Liver (tissue), 10 donors: ENCODE measurements around the gene TRIM45. TPM values are rescaled to one million over a fixed set of nuclear protein-coding genes. Genes with fewer than 3 reads are reported as not detected.

Experiments
- DNase-seq: peaks from one replicate; pipeline ENCODE4 v3.0.0-alpha.2; 2017; ENCODE audit warnings: low spot score
- H3K27ac ChIP-seq, 2 donors: one replicate each; pipeline ENCODE4 v1.7.0; 2013; ENCODE audit warnings: inconsistent platforms in 2 of 2, low read length in 2 of 2, control low read depth in 1 of 2, low read depth in 1 of 2, mild to moderate bottlenecking in 1 of 2
- H3K27me3 ChIP-seq, 4 donors: one replicate each; pipeline versions ENCODE4 v1.6.1 to v1.7.0; 2013; ENCODE audit warnings: low read length in 3 of 4, inconsistent platforms in 1 of 4, mild to moderate bottlenecking in 1 of 4, moderate library complexity in 1 of 4; ENCODE audit not compliant: control insufficient read depth in 4 of 4, insufficient read depth in 4 of 4
- H3K36me3 ChIP-seq, 4 donors: one replicate each; pipeline versions ENCODE4 v1.6.1 to v1.7.0; 2013; ENCODE audit warnings: low read length in 3 of 4, mild to moderate bottlenecking in 3 of 4, low read depth in 1 of 4, moderate library complexity in 1 of 4; ENCODE audit not compliant: control insufficient read depth in 4 of 4, insufficient read depth in 3 of 4
- H3K4me1 ChIP-seq, 4 donors: one replicate each; pipeline versions ENCODE4 v1.6.1 to v1.7.0; 2013; ENCODE audit warnings: low read length in 3 of 4, mild to moderate bottlenecking in 3 of 4, moderate library complexity in 1 of 4; ENCODE audit not compliant: control insufficient read depth in 4 of 4, insufficient read depth in 4 of 4
- H3K4me3 ChIP-seq, 3 donors: one replicate each; pipeline versions ENCODE4 v1.6.1 to v1.7.0; 2013; ENCODE audit warnings: low read length in 3 of 3, control low read depth in 1 of 3, low read depth in 1 of 3, mild to moderate bottlenecking in 1 of 3
- H3K9ac ChIP-seq, 2 donors: one replicate each; pipeline ENCODE4 v1.7.0; 2013; ENCODE audit warnings: low read length in 2 of 2, mild to moderate bottlenecking in 2 of 2, moderate library complexity in 2 of 2, control low read depth in 1 of 2, low read depth in 1 of 2
- H3K9me3 ChIP-seq, 4 donors: one replicate each; pipeline versions ENCODE4 v1.6.1 to v1.7.0; 2013; ENCODE audit warnings: low read length in 3 of 4; ENCODE audit not compliant: control insufficient read depth in 4 of 4
- EGR1 ChIP-seq, 2 donors: IDR thresholded peaks; 2 replicates each; pipeline ENCODE4 v1.6.1; 2016 to 2018; ENCODE audit warnings: antibody characterized with exemption in 2 of 2, low read depth in 2 of 2
- GABPA ChIP-seq, 2 donors: IDR thresholded peaks in 1 of 2; conservative IDR thresholded peaks in 1 of 2; 2 replicates each; pipeline ENCODE4 v1.6.1; 2016; ENCODE audit warnings: antibody characterized with exemption in 2 of 2, mild to moderate bottlenecking in 1 of 2, moderate library complexity in 1 of 2
- HNF4G ChIP-seq: IDR thresholded peaks from 2 replicates; pipeline ENCODE4 v1.6.1; 2016; ENCODE audit warnings: antibody characterized with exemption
- SP1 ChIP-seq: IDR thresholded peaks from 2 replicates; pipeline ENCODE4 v1.6.1; 2018; ENCODE audit warnings: antibody characterized with exemption, mild to moderate bottlenecking
- TAF1 ChIP-seq: conservative IDR thresholded peaks from 2 replicates; pipeline ENCODE4 v1.6.1; 2016; ENCODE audit warnings: antibody characterized with exemption, mild to moderate bottlenecking
- YY1 ChIP-seq: IDR thresholded peaks from 2 replicates; pipeline ENCODE4 v1.6.1; 2016; ENCODE audit warnings: antibody characterized with exemption, mild to moderate bottlenecking
- WGBS: extraction: QIAGEN DNeasy Blood & Tissue Kit; methylation state at CpG from one replicate; pipeline ENCODE4 v1.1.7; 2013; 5-methylcytosine and 5-hydroxymethylcytosine counted together
- polyA plus RNA-seq, 2 donors: library from polyadenylated mRNA; stranded (reverse) in 1 of 2; unstranded in 1 of 2; fragments of 200-250 nt in 1 of 2; fragments of >200 nt in 1 of 2; fragmentation: Nextera tagmentation in 1 of 2; extraction: Ambion mirVana in 1 of 2; gene quantifications; one replicate each; pipeline versions ENCODE4 v1.2.1 to v1.2.3, GENCODE V29; 2013 to 2015
- small RNA-seq: library from RNA; depleted of rRNA; stranded (forward); fragments of <200 nt; gene quantifications from one replicate; pipeline ENCODE3, GENCODE V24; 2014
- total RNA-seq, 2 donors: library from RNA; depleted of rRNA; stranded (reverse); fragments of >200 nt; gene quantifications; one replicate each; pipeline ENCODE4 v1.2.3, GENCODE V29; 2014
- TF ChIP-seq, protein P1 (sequence below): IDR thresholded peaks from 2 replicates; pipeline ENCODE4 v1.6.1; 2016; ENCODE audit warnings: antibody characterized with exemption
- TF ChIP-seq, protein P2 (sequence below): IDR thresholded peaks from 2 replicates; pipeline ENCODE4 v1.6.1; 2016; ENCODE audit warnings: antibody characterized with exemption, mild to moderate bottlenecking
- donor health status: healthy.
- donor health status: healthy.
- donor health status: healthy.
- donor health status: healthy.
- donor health status: healthy.

Gene TRIM45
- total and polyA plus RNA-seq, 4 donors: 0.28 to 1.5 (median 0.52) TPM

DNA sequence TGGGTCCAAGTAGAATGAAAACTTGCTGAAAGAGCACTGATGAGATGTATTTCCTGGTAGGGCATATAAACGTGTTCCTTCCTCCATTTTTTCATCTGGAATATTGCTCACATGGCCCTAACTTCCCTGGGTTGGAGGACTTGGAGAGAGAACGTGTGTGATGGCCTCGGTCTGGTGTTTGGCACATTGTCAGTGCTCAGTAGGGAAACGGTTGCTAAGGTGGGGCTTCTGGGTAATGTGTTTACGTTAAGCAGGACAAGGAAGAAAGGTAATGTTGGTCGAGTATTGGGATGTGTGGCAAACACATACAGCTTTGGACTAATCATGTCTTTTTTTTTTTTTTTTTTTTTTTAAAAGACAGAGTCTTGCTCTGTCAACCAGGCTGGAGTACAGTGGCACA lies 55.2 kb downstream of the TRIM45 start:
- H3K4me3 ChIP-seq: no peak overlapping the region
- no peak for TF ChIP-seq YY1
- TF ChIP-seq SP1: no peak
- TF ChIP-seq TAF1: no peak
- no peak for TF ChIP-seq EGR1 (IDR thresholded peaks at IDR 0.05; ENCODE audit: low read depth in 2 of 2)
- TF ChIP-seq, protein P1, sequence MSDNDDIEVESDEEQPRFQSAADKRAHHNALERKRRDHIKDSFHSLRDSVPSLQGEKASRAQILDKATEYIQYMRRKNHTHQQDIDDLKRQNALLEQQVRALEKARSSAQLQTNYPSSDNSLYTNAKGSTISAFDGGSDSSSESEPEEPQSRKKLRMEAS: no peak
- TF ChIP-seq, protein P2, sequence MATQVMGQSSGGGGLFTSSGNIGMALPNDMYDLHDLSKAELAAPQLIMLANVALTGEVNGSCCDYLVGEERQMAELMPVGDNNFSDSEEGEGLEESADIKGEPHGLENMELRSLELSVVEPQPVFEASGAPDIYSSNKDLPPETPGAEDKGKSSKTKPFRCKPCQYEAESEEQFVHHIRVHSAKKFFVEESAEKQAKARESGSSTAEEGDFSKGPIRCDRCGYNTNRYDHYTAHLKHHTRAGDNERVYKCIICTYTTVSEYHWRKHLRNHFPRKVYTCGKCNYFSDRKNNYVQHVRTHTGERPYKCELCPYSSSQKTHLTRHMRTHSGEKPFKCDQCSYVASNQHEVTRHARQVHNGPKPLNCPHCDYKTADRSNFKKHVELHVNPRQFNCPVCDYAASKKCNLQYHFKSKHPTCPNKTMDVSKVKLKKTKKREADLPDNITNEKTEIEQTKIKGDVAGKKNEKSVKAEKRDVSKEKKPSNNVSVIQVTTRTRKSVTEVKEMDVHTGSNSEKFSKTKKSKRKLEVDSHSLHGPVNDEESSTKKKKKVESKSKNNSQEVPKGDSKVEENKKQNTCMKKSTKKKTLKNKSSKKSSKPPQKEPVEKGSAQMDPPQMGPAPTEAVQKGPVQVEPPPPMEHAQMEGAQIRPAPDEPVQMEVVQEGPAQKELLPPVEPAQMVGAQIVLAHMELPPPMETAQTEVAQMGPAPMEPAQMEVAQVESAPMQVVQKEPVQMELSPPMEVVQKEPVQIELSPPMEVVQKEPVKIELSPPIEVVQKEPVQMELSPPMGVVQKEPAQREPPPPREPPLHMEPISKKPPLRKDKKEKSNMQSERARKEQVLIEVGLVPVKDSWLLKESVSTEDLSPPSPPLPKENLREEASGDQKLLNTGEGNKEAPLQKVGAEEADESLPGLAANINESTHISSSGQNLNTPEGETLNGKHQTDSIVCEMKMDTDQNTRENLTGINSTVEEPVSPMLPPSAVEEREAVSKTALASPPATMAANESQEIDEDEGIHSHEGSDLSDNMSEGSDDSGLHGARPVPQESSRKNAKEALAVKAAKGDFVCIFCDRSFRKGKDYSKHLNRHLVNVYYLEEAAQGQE: no peak
- no peak for TF ChIP-seq GABPA (IDR thresholded peaks at IDR 0.05 in 1 of 2, conservative IDR thresholded peaks at IDR 0.05 in 1 of 2)
- DNase-seq: no peak
- H3K36me3 ChIP-seq: no peaks in the 10 kb centered on the region
- H3K9me3 ChIP-seq: no peaks in the 10 kb centered on the region
- WGBS: 80% methylated on average over 6 of the region's 6 CpGs
- H3K27ac ChIP-seq: no peak overlapping the region
- no peaks in the 10 kb centered on the region for H3K4me1 ChIP-seq
- no peak overlapping the region for H3K9ac ChIP-seq
- H3K27me3 ChIP-seq: no peaks in the 10 kb centered on the region

DNA sequence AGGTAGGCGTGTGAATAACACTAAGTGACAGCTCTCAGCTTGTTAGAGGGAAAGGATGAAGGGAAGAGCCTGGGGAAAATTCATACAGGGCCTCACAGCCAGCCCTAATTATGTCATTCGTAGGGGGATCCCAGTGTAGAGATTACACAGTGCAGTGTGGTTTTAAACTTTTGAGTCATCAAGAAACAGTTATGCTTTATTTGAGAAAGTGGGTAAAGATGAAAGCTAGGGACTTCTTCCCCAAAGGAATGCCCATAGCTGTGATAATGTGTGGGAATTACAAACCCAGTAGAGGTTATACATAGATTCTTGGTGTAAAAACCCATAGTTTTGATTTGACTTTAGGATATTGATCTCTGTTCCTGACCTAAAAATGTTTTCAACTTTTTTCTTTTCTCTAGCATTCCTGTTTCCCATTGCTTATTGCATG lies 59.5 kb downstream of the TRIM45 start:
- H3K27ac ChIP-seq: no peak overlapping the region
- H3K27me3 ChIP-seq: no peaks in the 10 kb centered on the region
- DNase-seq: no peak
- TF ChIP-seq HNF4G (no peak), GABPA (IDR thresholded peaks at IDR 0.05 in 1 of 2, conservative IDR thresholded peaks at IDR 0.05 in 1 of 2) (no peak), YY1 (no peak)
- H3K4me1 ChIP-seq: peaks cover 2 to 16% (median 12%) of the 10 kb centered on the region in 4 donors
- H3K4me3 ChIP-seq: no peak overlapping the region
- H3K9me3 ChIP-seq: no peaks in the 10 kb centered on the region
- no peaks in the 10 kb centered on the region for H3K36me3 ChIP-seq
- 89% methylated on average over 2 of the region's 2 CpGs for WGBS
- H3K9ac ChIP-seq: no peak overlapping the region

Small RNAs within 50 kb of the gene (small RNA-seq; reads per million reads assigned to genes)
- gene MIR942: 0.86 reads per million, percentile 74 among the genes with 10 or more reads in this experiment

Other genes starting within 250 kb of the TRIM45 start
- gene PTGFRN, start 211.8 kb downstream of the TRIM45 start, total RNA-seq: 10 to 100 TPM in 1 of 2 donors, 1 to 10 TPM in 1; 6.4 to 12.6 TPM
- 1 to 10 TPM; 5.4 to 8.0 TPM for gene PTGFRN, start 211.8 kb downstream of the TRIM45 start, polyA plus RNA-seq
- gene CD101, start 120.0 kb downstream of the TRIM45 start, total RNA-seq: 1 to 10 TPM; 1.0 to 2.0 TPM
- gene CD101, start 120.0 kb downstream of the TRIM45 start, polyA plus RNA-seq: under 1 TPM; 0.24 to 0.29 TPM
- gene TTF2, start 61.4 kb downstream of the TRIM45 start, total RNA-seq: 10 to 100 TPM in 1 of 2 donors, 1 to 10 TPM in 1; 2.8 to 16.9 TPM
- 1 to 10 TPM; 1.3 to 2.8 TPM for gene TTF2, start 61.4 kb downstream of the TRIM45 start, polyA plus RNA-seq
- gene VTCN1, start 89.2 kb upstream of the TRIM45 start, total RNA-seq: under 1 TPM; 0.28 to 0.59 TPM
- 1 to 10 TPM in 1 of 2 donors, under 1 TPM in 1; 0.32 to 1.0 TPM for gene VTCN1, start 89.2 kb upstream of the TRIM45 start, polyA plus RNA-seq
- 10 to 100 TPM; 27.0 to 58.7 TPM for gene MAN1A2, start 245.7 kb upstream of the TRIM45 start, total RNA-seq
- 10 to 100 TPM; 10.9 to 23.1 TPM for gene MAN1A2, start 245.7 kb upstream of the TRIM45 start, polyA plus RNA-seq